ENCODE results near the gene BLACAT1. TPM values are rescaled to one million over a fixed set of nuclear protein-coding genes. Genes with fewer than 3 reads are reported as not detected.

BLACAT1 gene
- polyA plus RNA-seq, 1 donor from 2014 or later: 6.0 TPM

GRCh38 chr1:205492774-205493173 lies 36.9 kb upstream of the BLACAT1 start:
- Histone ChIP-seq H2AFZ (ENCODE audit: low read depth, low read length) (no peak overlapping the region), H3K9me3 (ENCODE audit: low read length) (no peaks in the 10 kb centered on the region), H3K79me2 (replicated peaks; ENCODE audit: insufficient read depth, low read length) (no peaks in the 10 kb centered on the region), H3K9ac (ENCODE audit: low read length) (no peak overlapping the region), H3K9me2 (ENCODE audit: insufficient read depth, low read length) (no peaks in the 10 kb centered on the region), H4K20me1 (ENCODE audit: insufficient read depth) (no peaks in the 10 kb centered on the region), H3K36me3 (ENCODE audit: insufficient read depth, low read length) (no peaks in the 10 kb centered on the region), H3K4me3 (ENCODE audit: low read length) (no peak overlapping the region), H3K27me3 (ENCODE audit: insufficient read depth, low read depth, low read length) (no peaks in the 10 kb centered on the region), H3F3A (ENCODE audit: insufficient read depth, low read length, poor library complexity, severe bottlenecking) (no peaks in the 10 kb centered on the region), H3K4me2 (ENCODE audit: low read length) (no peak overlapping the region), H3K27ac (ENCODE audit: low read length) (no peak overlapping the region)
- TF ChIP-seq REST (IDR thresholded peaks at IDR 0.05; ENCODE audit: borderline replicate concordance) (no peak), RAD21 (conservative IDR thresholded peaks at IDR 0.05) (no peak), SMC3 (conservative IDR thresholded peaks at IDR 0.05; ENCODE audit: poor library complexity) (no peak), EP300 (conservative IDR thresholded peaks at IDR 0.05; ENCODE audit: poor library complexity, severe bottlenecking) (no peak), MXI1 (conservative IDR thresholded peaks at IDR 0.05; ENCODE audit: poor library complexity, severe bottlenecking) (no peak), CTCF (IDR thresholded peaks at IDR 0.05; ENCODE audit: poor library complexity, severe bottlenecking) (no peak), EZH2 (IDR thresholded peaks at IDR 0.05; ENCODE audit: borderline replicate concordance, insufficient read depth, low read length, poor library complexity, severe bottlenecking) (no peak), POLR2AphosphoS5 (IDR thresholded peaks at IDR 0.05) (no peak)

DNA sequence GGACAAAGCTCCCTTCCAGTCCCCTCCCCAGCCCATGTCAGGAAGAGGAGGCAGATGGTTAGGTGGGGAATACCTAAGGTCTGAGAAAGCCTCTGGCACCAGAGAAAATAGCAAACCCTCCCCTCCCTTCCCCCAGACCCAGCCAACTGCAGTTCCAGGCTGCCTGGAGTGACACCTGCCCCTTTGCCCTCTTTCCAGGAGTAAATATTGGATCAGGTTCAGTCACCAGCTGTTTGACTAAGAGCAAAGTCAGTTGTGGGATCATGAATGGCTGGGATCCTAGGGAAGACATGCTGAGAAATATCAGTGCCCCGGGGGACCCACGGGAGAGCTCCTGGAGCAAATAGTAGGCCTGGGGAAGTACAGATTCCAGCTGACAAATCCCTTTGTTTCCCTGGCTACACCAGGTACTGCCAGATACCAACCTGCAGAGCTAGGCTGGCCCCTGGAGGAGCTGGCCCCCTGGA lies 36.4 kb upstream of the BLACAT1 start:
- Histone ChIP-seq H4K20me1 (ENCODE audit: insufficient read depth) (no peaks in the 10 kb centered on the region), H3K9me2 (ENCODE audit: insufficient read depth, low read length) (no peaks in the 10 kb centered on the region), H3K9me3 (ENCODE audit: low read length) (no peaks in the 10 kb centered on the region), H3K79me2 (replicated peaks; ENCODE audit: insufficient read depth, low read length) (no peaks in the 10 kb centered on the region), H3K9ac (ENCODE audit: low read length) (no peak overlapping the region), H3K27me3 (ENCODE audit: insufficient read depth, low read depth, low read length) (no peaks in the 10 kb centered on the region), H2AFZ (ENCODE audit: low read depth, low read length) (no peak overlapping the region), H3K4me3 (ENCODE audit: low read length) (no peak overlapping the region), H3K4me2 (ENCODE audit: low read length) (no peak overlapping the region), H3F3A (ENCODE audit: insufficient read depth, low read length, poor library complexity, severe bottlenecking) (no peaks in the 10 kb centered on the region), H3K36me3 (ENCODE audit: insufficient read depth, low read length) (no peaks in the 10 kb centered on the region), H3K27ac (ENCODE audit: low read length) (no peak overlapping the region)
- TF ChIP-seq MXI1 (conservative IDR thresholded peaks at IDR 0.05; ENCODE audit: poor library complexity, severe bottlenecking): no peak
- TF ChIP-seq POLR2AphosphoS5 (IDR thresholded peaks at IDR 0.05): no peak
- TF ChIP-seq RAD21 (conservative IDR thresholded peaks at IDR 0.05): no peak
- TF ChIP-seq CTCF (IDR thresholded peaks at IDR 0.05; ENCODE audit: poor library complexity, severe bottlenecking): no peak
- no peak for TF ChIP-seq SMC3 (conservative IDR thresholded peaks at IDR 0.05; ENCODE audit: poor library complexity)
- TF ChIP-seq REST (IDR thresholded peaks at IDR 0.05; ENCODE audit: borderline replicate concordance): no peak
- TF ChIP-seq TAF1 (IDR thresholded peaks at IDR 0.05; ENCODE audit: low read depth): no peak
- TF ChIP-seq EZH2 (IDR thresholded peaks at IDR 0.05; ENCODE audit: borderline replicate concordance, insufficient read depth, low read length, poor library complexity, severe bottlenecking): no peak
- TF ChIP-seq EP300 (conservative IDR thresholded peaks at IDR 0.05; ENCODE audit: poor library complexity, severe bottlenecking): no peak
